GM18861 (cell line): ENCODE results near the gene ST3GAL3.

Experiments
- ATAC-seq: cut with Tn5 transposase; IDR thresholded peaks from one replicate; pipeline ENCODE4 v1.9.1; 2021; ENCODE audit not compliant: unreplicated experiment

ST3GAL3 gene

DNA sequence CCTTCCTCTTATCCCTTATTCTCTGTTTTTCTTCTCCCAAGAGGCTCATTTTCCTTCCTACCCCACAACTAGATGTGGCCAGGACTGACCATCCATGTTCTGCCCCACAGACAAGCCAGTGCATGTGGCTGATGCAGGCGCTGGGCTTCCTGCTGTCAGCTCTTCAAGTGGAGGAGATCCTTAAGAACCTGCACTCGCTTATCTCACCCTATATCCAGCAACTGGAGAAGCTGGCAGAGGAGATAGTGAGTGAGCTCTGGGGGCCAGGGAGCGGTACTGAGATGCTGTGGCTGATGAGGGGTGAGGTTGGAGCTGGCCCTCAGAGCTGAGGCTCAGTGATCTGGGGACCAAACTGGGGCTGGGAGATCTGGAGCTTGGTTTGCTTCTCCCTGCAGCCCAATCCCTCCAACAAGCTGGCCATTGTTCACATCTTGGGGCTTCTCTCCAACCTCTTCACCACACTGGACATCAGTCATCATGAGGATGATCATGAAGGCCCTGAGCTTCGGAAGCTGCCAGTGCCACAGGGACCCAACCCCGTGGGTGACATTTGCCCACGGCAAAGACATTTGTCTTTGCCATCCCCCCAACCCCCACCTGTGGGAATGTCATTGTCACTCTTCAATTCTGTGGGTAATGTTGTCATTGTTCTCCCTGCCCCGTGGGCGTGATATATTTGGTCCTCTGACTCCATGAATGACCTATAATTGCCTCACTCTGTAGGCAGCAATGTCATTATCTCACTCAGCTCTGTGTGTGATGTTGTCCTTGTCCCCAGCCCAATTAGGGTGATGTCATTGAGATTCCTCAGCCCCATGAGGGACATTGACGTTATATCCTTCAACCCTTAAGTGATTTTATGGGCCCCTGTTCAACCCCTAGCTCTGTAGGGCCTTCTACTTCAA, 251.3 kb downstream of the ST3GAL3 start:
- ATAC-seq: no peak

DNA sequence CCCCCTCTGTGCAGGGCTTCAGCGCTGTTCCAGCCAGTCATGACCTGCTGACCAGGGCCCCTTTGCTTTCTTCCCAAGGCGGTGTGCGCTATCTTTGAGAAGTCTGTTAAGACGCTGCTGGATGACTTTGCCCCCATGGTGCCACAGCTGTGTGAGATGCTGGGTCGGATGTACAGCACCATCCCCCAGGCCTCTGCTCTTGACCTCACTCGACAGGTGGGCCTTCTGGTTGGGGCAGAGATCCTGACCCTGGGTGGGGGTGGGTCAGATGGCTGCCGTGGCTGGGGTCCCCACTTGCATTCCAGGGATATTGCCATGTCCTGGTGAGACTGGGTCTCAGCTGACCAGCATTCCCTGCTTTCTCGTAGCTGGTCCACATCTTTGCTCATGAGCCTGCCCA, 253.5 kb downstream of the ST3GAL3 start:
- ATAC-seq: no peak

DNA sequence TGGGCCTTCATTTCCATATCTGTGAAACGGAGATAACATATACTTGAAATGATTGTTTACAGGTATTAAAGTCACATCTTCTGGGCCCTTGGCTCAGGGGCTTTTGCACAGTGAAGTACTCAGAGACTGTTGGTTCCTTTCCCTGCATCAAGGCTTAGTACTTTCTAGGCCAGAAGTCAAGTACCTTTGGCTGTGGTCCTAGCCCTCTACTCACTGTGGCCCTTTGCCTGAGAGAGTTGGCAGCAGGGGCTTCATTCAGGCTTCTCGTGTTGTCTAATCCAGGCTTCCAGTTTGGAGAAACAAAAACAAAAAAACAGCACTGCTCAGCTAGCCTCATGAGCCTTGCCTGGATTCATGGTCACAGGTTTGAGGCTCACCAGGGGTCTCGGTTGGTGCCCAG, 254.4 kb downstream of the ST3GAL3 start:
- no peak for ATAC-seq

DNA sequence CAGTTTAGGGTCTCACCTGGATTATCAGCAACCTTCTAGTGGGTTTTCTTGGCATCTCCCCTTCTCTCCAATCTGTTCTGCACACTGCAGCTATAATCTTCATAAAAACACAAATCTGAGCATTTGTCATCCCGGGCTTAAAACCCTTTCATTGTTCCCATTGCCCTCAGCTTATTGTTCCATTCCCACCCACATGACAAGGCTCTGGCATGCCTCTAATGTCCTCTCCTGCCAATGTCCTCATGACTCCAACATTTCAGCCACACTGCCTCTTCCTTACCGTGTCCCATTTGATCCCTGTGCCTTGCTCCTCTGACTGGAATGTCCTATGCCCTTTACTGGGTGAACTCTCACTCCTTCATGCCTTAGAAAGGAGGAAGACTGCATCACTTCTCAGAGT, 255.0 kb downstream of the ST3GAL3 start:
- ATAC-seq: no peak

DNA sequence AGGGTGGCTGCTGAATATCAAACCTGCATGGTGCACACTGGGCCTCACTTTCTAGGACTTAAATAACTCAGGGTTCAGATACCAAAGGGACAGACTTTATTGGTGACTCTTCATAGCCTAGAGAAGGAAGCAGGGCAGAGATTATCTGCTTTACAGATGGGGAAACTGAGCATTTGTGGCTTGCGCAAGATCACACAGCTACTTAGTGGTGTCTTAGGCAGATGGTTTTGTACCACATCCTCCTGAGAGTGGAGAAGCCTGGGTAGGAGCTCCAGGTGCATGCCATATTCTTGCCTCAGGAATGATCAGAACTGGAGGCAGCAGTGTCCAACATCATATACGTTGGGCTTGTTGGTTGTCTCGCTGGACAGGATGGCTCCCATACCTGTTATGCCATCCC, 255.7 kb downstream of the ST3GAL3 start:
- no peak for ATAC-seq

DNA sequence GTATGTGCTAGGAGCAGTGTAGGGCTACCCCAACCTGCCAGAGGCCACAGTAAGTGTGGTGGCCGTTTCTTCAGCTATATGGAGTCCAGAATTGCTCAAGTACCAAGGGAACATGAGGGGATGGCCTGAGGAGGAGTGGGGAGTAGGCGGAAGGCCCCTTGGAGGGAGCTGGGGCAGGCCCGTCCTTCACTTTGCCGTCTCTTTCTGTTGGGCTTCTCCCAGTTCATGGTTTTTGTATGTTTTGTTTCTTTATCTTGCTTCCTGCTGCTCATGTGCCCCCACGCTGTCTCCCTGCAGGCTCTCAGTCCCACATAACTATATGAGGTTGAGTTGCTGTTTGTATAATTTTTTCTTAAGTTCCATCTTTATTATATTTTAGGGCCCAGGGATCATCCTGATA, 256.6 kb downstream of the ST3GAL3 start:
- ATAC-seq: no peak

DNA sequence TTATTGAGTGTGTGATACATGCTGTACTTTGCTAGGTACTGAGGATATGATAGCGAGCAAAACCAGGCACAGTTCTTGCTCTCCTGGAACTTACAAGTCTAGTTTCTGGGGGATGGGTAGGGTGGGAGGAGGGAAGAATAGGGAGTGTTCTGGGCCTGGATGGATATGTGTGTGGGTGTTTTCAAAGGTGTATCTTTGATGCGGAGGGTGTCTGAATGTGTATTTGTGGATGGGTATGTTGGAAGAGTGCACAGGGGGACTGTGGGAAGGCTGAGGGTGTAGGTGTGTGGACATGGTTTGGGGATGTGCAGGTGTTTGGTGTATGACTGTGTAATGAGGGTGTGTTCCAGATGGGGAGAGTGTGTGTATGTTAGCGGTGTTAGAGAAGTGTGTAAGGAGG, 258.0 kb downstream of the ST3GAL3 start:
- ATAC-seq: no peak

DNA sequence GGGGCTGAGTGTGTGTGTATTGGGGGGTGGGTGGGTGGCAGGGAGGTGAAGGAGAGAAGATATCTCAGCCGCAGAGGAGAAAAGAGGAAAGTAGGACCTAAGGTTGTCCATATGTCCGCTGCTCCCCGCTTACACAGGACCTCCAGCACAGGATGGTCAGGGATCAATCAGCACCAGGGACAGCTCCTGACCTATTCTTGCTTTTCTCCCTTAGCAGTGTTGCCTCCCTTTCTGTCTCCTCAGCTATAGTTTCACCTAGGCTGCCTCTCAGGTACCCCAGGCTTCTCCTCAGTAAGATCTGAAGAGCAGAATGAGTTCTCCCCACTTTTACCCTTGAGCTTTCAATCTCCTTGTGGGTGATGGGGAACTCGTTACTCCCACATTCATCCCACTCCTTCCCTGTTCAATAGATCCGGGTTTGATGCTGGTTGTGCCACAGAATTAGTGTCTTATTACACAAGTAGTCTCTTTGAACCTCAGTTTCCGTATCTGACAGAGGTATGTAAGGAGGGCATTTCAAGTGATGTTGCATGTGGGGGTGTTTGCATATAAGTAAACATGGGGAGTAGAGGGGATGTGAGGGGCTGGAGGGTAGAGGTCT, 261.1 kb downstream of the ST3GAL3 start:
- no peak for ATAC-seq

DNA sequence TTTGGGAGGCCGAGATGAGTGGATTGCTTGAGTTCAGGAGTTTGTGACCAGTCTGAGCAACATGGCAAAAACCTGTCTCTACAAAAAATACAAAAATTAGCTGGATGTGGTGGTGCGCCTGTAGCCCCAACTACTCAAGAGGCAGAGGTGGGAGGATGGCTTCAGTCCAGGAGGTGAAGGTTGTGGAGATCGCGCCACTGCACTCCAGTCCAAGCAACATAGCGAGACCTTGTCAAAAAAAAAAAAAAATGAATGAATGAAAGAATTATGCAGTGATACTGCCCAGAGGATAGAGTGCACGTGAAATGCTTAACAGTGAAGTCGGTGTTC, 262.0 kb downstream of the ST3GAL3 start:
- ATAC-seq: no peak

DNA sequence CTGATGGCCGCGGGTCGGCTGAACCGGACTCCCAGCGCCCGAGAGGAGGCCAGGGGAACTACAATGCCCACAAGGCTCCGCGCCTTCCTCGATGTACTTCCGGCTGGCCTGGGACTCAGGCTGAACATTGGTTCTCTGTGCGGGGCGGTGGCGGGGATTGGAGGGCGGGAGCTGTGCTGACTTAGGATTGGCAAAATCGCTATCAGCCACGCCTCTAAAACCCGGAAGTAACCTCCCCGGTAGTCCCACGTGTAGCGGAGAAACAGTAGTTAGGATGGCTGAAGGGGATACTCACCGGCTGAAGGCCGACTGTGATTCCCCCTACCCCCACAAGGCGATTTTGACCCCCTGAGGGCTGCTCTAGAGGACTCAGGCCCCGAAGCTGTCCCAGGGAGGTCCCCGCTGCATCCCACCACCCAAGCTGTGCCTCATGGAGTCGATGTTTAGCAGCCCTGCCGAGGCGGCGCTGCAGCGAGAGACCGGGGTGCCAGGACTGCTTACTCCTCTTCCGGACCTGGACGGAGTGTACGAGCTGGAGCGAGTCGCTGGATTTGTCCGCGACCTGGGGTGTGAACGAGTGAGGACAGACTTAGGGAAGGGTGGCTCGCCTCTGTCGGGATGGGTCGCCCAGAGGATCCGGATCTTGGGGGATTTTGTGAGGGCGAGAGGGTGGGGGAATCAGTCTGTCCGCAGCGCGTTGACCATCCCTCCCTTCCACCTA, 262.6 kb downstream of the ST3GAL3 start, which contains the start of gene DPH2:
DPH2 (plus strand) TSS at position 265 of the 721 bp plus-strand sequence; CDS start at position 431, 166 bp downstream.
- ATAC-seq: peak; percentile 75

DNA sequence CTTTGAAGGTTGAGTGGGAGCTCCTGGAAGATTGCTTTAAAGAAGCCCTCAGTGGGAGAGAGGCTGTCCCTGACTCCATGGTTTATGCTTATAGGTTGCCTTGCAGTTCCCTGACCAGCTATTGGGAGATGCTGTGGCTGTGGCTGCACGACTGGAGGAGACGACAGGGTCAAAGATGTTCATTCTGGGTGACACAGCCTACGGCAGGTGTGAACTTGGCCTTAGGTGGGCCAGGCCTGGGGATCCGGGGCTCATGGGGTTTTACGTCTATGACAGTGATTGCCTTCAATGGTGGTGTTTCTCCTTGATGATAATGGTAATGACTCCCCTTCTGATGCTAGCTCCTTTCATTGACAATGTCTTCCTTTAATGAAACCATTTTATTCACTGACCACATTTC, 263.2 kb downstream of the ST3GAL3 start:
- no peak for ATAC-seq

DNA sequence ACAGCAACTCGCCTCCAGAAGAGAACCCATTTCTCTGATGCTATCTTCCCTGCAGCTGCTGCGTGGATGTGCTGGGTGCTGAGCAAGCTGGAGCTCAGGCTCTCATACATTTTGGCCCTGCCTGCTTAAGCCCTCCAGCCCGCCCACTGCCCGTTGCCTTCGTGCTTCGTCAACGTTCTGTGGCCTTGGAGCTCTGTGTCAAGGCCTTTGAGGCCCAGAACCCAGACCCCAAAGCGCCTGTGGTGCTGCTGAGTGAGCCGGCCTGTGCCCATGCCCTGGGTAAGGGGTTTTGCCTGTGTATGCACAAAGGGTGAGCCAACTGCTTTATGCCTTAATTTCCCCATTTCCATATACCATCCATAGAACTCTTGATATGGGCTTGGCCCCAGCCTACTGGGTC, 263.6 kb downstream of the ST3GAL3 start:
- no peak for ATAC-seq

DNA sequence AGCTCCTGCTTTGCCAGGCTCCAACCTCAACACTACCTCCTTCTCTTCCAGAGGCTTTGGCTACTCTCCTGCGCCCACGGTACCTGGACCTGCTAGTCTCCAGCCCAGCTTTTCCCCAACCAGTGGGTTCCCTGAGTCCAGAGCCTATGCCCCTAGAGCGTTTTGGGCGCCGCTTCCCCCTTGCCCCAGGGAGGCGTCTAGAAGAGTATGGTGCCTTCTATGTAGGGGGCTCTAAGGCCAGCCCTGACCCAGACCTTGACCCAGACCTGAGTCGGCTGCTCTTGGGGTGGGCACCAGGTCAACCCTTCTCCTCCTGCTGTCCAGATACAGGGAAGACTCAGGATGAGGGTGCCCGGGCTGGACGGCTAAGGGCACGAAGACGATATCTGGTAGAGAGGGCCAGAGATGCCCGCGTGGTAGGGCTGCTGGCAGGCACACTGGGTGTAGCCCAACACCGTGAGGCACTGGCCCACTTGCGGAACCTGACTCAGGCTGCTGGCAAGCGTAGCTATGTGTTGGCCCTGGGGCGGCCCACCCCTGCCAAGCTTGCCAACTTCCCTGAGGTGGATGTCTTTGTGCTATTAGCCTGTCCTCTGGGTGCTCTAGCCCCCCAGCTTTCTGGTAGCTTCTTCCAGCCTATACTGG, 264.1 kb downstream of the ST3GAL3 start:
- ATAC-seq: no peak

DNA sequence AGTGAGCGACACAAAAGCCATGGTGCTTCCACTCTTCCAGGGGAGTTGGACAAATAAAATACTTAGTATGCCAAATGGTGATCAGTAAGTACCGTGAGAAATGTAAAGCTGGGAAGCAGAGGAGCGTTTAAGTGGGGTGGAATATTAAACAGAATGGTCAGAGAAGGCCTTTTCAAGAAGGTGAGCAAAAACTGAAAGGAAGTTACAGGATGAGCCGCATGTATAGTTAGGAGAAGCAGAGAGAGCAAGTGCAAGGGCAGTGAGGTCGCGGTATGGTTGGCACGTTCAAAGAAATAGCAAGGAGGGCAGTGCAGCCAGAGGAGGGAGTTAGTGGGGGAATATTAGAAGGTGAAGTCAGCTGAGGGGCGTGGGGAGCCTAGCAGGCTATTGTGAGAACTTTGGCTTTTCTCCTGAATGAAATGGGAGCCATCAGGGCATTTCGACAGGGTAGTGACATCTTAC, 266.7 kb downstream of the ST3GAL3 start:
- no peak for ATAC-seq

DNA sequence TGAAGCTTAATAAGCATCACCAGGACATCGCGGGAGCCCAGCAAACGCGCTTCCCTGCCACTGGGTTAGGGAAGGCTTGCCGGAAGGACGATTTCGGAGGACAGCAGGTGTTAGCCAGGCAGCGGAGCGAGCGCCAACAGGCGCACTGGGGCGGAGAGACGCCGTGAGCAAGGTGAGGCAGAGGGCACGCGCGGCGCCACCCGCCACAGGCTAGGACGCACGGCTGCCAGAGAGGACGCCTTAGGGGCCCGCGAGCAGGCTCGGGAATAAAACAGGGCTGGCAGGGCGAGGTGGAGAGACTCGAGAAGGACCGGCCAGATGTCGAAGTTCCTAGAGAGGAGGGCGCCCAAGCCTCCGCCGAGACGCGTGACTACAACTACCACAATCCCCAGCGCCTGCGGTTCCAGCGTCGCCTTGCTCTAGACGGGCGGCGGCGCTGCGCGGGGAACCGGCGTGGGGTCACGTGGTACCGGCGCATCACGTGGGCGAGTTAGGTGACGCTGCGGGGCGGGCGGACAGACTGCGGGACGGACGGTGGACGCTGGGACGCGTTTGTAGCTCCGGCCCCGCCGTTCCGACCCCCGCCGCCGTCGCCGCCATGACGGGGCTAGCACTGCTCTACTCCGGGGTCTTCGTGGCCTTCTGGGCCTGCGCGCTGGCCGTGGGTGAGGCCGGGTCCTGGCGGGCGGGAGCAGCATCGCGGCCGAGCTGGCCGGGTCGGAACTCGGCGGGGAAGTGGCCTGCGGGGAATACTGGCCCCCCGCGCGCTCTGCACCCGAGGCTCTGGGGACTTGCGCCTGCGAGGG, 267.3 kb downstream of the ST3GAL3 start, which contains the start of gene ATP6V0B:
ATP6V0B (plus strand) TSS at position 518 of the 806 bp plus-strand sequence; CDS start at position 599, 81 bp downstream.
- ATAC-seq: peak; percentile 51

DNA sequence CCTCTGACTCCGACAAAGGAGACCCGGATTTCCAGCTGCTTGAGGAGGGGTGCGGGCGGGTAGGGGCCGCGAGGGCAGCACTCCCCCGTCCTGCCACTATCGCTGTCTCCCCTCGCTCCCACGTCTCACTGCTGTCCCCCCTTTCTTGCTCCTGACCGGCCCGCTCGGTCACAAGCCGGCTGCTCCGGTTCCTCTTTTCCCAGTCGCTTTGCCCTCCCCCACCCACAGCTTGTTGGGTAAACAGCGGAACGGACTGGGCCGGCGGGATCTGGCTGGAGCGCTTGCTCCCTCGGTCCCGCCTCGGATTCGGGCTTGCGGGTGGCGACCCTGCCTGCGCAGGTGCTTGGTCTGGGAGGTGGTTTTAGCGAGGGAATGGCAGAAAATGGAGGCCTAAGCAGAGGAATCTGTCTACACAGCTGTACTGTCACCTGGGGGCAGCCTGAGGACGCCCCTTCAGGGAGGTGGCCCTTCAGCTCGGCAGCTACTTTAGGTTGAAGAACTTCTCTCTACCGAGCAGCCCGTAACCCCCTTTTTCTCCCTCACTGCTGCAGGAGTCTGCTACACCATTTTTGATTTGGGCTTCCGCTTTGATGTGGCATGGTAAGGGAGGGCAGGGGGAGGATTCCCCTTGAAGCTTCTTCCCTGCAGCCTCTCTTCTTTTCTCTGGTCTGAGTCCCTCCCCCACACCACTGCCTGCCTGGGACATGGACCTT, 268.1 kb downstream of the ST3GAL3 start:
- ATAC-seq: no peak

DNA sequence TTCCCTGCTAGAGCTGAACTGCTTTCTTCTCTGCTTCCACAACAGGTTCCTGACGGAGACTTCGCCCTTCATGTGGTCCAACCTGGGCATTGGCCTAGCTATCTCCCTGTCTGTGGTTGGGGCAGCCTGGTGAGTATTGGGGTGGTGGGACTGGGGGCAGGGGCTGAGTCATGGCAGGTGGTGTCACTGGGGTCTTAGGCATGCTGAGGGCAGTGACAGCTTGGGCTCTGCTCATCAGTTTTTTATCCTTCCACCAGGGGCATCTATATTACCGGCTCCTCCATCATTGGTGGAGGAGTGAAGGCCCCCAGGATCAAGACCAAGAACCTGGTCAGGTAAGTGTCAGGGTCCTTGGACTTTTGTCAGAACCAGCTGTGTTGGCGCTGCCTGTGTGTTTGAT, 268.7 kb downstream of the ST3GAL3 start:
- ATAC-seq: no peak

DNA sequence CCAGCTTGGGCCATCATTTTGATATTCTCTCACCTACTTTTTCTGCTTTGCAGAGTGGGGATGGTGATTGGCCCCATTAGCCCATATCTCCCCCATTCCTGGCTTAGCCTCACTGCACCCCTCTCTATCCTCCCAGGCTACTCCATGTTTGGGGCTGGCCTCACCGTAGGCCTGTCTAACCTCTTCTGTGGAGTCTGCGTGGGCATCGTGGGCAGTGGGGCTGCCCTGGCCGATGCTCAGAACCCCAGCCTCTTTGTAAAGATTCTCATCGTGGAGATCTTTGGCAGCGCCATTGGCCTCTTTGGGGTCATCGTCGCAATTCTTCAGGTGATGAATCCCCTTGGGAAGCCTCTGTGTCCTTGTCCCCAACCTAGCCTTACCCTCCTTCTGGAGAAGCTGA, 269.6 kb downstream of the ST3GAL3 start:
- ATAC-seq: no peak

DNA sequence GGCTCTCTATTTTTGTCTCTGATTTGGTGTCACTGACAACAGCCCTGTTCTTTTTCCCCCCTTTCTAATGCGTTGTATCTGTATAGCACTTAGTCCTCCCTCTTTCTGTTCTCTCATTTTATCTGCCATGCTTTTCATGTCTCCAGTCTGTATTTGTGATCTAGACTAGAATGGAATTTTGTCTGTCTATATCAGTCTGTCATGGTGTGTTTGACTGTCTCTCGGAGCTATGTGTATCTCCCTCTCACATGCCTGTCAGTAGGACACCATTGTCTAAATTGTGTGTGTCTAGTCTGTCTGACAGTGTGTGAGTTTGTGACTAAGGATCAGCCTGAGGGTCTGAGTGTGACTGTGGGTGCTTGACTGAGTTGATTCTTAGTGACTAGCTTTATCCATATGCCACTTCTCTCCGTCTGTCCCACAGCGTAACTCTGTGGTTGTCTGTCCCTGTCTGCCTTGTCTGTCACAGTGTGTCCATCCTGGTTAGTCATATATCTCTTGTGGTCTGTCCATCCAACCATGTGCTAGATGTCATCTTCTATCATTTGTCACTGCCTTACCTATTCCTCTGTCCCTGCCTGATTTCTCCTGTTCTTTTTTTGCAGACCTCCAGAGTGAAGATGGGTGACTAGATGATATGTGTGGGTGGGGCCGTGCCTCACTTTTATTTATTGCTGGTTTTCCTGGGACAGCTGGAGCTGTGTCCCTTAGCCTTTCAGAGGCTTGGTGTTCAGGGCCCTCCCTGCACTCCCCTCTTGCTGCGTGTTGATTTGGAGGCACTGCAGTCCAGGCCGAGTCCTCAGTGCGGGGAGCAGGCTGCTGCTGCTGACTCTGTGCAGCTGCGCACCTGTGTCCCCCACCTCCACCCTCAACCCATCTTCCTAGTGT, 270.3 kb downstream of the ST3GAL3 start:
- ATAC-seq: no peak
